HG02870 (cell line): ENCODE measurements around the gene PF4V1.
"Not testable (repeated sequence)": the region's sequence is repeated elsewhere in the genome, so short reads cannot be mapped to it uniquely, and the experiment has no call there.

Source experiments
- ATAC-seq: cut with Tn5 transposase; IDR thresholded peaks from one replicate; pipeline ENCODE4 v1.9.1; 2021; ENCODE audit warnings: mild to moderate bottlenecking, moderate library complexity; ENCODE audit not compliant: unreplicated experiment

PF4V1 gene

DNA sequence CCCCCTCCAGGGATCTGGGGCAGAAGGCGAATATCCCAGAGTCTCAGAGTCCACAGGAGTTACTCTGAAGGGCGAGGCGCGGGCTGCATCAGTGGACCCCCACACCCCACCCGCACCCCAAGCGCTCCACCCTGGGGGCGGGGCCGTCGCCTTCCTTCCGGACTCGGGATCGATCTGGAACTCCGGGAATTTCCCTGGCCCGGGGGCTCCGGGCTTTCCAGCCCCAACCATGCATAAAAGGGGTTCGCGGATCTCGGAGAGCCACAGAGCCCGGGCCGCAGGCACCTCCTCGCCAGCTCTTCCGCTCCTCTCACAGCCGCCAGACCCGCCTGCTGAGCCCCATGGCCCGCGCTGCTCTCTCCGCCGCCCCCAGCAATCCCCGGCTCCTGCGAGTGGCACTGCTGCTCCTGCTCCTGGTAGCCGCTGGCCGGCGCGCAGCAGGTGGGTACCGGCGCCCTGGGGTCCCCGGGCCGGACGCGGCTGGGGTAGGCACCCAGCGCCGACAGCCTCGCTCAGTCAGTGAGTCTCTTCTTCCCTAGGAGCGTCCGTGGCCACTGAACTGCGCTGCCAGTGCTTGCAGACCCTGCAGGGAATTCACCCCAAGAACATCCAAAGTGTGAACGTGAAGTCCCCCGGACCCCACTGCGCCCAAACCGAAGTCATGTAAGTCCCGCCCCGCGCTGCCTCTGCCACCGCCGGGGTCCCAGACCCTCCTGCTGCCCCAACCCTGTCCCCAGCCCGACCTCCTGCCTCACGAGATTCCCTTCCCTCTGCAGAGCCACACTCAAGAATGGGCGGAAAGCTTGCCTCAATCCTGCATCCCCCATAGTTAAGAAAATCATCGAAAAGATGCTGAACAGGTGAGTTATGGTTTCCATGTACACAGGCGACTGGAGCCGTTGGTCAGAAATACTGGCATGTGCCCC, 16.3 kb downstream of the PF4V1 start, which contains the start of gene CXCL1:
Gene CXCL1 (plus strand): TSS at position 264 of the 926 bp plus-strand sequence. CDS start 78 bp downstream, at position 342.
- no peak for ATAC-seq

DNA sequence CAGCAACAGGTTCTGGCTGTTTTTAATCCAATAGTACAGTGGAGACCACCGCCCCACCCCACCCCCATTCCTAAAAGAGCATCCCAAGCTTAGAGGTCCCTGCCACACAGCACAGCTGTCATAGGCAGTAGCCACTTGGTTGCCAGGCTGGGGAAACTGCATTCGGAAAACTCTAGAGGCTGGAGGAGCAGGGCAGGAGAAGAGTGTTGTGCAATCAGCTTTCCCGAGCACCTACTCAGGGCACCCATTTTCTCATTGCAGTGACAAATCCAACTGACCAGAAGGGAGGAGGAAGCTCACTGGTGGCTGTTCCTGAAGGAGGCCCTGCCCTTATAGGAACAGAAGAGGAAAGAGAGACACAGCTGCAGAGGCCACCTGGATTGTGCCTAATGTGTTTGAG, 17.2 kb downstream of the PF4V1 start:
- ATAC-seq = no peak

DNA sequence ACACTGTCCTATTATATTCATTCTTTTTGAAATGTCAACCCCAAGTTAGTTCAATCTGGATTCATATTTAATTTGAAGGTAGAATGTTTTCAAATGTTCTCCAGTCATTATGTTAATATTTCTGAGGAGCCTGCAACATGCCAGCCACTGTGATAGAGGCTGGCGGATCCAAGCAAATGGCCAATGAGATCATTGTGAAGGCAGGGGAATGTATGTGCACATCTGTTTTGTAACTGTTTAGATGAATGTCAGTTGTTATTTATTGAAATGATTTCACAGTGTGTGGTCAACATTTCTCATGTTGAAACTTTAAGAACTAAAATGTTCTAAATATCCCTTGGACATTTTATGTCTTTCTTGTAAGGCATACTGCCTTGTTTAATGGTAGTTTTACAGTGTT, 17.7 kb downstream of the PF4V1 start:
- ATAC-seq = no peak

DNA sequence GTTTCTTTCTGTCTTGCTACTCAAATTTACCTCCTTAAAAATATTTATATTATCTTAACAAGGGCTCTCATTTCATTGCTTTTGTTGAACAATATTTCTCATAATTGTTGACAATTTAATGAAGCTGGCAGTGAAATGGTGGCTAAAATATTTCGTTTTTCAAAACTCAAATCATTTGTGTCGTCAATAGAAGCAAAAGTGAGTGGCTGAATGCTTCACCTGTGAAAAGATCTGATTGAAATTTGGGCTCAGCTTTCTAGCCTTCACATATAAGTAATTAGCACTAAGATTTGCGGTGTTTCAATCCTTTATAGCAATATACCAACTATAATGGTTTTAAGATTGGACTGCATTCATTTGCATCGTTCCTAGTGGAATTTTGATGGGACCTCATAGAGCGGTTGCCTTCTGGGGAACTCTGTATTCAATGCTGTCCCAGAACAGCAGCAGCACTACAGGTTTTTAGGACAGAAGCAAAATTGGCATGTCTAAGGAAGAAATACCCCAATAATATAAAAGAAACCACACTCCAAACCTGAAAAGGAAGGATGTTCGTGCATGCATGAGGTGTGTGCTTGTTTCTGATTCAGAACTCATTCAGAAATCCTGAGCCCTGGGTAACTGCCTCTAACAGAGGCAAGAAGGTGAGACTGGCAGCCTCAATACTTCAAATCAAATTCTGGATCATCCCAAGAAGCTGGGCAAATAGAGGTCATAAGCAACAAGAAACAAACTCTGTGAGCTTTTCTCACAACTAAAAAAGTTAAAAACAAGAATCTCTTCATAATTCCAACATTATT, 18.6 kb downstream of the PF4V1 start:
- no peak for ATAC-seq

DNA sequence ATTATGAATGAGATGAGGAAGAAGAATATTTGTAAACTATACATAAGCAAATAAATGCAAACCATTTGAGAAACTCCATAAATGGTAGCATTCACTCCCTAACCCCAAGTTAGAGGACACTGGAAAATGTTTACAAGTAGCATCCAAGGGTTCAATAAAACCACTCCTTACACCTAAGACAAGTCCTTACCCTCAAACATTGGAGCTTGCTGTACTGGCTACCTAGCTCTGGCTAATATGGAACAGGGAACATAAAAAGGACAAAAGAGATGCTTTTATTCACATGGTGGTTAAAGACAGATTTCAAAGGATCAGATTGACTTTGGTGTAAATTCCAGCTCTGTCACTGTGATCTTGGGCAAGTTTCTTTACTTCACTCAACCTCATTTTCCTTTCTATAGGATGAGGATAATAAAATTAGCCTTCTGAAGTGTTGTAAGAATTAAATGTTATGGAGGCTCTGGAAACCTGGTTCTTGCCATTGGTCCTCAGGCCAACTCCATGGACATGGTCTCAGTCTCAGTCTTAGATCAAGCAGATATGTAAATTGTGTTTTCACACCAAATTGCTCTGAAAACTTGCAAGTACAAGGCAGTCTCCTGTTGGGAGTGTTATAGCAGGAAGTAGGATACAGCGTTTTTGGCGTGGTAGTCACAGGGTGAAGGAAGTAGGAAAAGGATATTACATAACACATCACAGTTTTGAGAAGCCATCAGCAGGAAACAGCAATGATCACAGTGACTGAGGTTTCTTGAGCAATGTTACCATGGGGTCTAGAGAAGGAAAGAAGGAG, 19.4 kb downstream of the PF4V1 start:
- no peak for ATAC-seq

- ATAC-seq = no peak
These were observed 21.3 kb downstream of the PF4V1 start for GRCh38 chr4:73874386-73874785.

DNA sequence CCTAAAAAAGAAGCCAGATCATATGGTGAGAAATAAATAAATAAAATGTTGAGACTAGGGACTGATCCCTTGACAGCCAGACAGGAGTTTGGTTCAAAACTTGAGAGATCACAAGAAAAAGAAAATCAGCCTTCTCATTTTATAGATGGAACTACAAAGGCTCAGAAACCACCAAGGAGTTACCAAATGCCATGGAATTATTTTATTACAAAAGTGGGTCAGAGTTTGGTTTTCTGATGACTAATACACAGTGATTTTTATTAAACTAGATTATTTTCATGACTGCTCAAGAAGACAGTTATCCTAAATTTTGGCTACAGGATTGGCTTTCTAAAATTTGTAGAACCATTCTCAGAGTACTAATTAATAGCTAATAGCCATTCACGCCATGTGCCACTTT, 22.3 kb downstream of the PF4V1 start:
- no peak for ATAC-seq

DNA sequence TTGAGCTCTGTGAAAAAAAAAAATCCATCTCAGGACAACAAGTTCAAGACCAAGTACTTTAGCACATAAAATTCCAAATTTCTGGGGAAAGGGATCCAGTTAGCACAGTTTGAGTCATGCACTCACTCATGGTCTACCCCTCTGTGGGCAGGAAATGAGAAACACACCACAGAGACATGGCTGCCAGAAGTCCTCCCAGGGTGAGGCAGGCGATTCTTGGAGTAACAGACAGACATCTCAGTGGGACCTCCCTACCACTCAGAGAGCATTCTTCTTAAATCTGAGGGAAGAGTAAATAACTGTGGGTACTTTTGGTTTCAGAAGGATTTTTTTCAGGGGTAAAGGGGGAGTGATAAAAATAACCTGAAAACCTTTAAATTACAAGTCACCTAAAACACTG, 30.2 kb downstream of the PF4V1 start:
- ATAC-seq = no peak

- ATAC-seq = no peak
These were observed 32.6 kb downstream of the PF4V1 start for GRCh38 chr4:73885574-73886267.

- ATAC-seq = no peak
These were observed 38.2 kb downstream of the PF4V1 start for GRCh38 chr4:73891326-73891725.

DNA sequence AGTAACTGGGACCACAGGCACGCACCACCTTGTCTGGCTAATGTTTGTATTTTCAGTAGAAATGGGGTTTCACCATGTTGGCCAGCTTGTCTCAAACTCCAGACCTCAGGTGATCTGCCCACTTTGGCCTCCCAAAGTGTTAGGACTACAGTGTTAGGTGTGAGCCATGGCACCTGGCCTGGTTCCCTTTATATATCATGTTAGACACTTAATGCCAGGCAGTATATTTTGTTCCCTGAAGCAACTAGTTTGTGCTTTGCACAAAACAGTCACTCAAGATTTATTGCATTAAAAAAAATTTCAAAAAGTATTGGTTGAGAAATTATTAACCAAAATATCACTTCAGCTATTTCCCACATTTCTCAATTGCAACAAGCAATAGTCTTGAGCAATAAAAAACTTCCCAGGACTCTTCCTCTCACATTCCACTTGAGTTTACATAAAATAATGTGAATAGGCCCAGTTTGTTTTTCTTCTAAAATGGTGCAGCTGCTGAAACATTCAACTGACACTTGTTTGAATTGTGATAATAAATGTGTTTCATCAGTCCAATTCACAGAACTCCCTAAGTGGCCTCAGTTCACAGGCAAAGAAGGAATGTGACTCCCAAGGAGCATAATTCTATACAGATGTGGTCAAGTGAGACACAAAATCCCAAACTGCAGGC, 38.8 kb downstream of the PF4V1 start:
- ATAC-seq = no peak

DNA sequence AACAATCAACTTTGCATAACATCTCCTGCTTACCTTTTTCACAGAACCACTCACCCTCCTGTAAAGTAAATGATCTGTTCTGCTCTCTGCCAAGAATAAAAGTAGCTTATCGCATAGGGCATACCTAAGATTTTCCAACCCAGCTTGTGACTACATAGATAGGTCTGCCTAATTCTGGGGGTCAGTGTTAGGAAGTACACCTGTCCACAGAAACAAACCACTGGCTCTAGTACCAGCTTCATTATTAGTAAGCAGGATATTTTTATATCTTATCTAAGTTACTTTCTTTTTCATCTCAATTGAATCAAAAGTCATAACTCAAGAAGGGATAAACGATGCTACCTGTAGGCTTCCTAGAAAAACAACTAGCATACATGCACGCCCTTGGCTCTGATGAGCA, 39.9 kb downstream of the PF4V1 start:
- no peak for ATAC-seq

DNA sequence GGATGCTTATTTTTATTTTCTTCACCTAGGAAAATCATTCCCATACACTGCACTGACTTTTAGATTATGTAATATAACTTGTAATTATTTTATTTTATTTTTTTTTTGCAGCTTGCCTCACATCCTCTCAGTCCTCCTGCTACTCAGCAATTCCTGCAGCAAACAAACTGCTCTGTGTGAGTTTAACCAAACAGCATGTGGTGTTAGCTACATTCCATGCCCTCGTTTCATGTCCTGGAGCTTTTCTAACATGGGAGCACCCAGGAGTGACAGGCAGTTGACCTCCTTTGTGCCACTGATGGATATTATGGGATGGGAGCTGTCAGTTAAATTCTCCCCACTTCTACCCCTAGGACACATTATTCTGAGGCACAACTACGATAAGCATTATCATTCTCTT, 40.9 kb downstream of the PF4V1 start:
- no peak for ATAC-seq

GRCh38 chr4:73895201-73896175, 42.4 kb downstream of the PF4V1 start:
- ATAC-seq = no peak

DNA sequence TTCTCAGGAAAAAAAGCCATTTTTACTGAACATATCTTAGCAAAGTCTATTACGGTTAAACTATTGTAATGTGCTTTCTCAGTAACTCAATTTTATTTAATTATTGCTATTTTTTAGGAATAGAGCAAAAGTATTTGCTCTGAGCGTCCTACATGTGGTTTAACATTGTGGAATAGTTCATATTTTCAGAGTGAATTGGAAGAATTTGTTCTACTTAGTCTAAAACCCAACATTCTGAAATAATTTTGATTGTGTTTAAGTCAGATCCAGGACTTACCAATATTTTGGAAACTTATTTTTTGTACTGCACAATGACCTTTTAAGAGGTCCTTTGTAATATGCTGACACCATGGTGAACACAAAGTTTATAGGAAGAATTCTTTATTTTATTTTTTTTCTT, 43.3 kb downstream of the PF4V1 start:
- no peak for ATAC-seq

DNA sequence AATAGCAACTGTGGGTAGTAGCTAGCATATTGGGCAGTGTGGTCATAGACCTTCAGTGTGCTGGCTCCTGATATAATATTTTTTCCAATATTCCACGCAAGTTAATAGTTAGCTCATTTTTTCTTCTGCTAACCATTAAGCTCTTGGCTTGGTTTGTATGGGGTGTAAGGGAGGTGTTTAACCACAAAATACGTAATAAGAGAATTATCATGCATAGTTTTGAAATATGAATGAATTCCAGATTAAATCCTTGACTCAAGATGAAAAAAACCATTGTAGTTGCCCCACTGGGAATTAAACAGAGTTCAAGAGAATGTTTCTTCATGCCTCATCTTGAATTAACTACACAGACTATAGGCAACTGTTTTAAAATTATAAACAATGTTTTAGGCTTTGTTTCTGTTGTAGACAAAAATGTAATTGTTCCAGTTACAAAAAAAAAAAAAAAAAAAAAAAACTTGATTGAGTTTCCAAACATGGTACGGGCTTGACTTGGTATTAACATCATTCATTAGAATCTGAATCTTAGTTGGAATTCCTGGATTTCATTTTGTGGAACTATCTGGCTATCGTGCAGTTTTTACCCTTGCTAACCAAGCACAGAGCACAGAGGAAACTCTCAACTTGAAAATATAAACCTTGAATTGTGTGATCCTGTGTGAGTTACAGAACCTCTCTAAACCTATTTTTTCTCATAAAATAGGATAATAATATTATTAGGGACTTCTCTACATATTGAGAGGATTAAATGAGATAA, 44.5 kb downstream of the PF4V1 start:
- ATAC-seq = no peak

- not testable (repeated sequence) for ATAC-seq
These were observed 46.2 kb downstream of the PF4V1 start for GRCh38 chr4:73899338-73899737.

DNA sequence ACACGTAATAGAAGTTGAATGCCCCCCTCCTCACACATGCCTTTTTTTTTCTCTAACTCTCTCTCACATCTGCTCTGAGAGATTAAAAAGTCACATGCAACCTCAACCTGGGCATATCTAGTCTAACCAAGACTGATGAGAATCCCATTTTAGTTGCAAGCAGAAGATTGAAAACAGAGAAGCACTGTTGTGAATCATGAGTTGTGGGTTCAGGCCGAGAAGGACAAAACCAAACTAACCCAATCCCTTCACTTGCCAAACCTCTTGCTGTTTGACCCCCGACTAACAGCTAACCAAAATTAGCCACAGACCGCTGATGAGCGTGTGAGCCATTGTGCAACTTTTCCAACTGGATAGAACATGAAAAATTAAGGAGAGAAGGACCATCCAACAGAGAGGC, 47.9 kb downstream of the PF4V1 start:
- ATAC-seq = no peak
